Stimulated activated naive CD4-positive, alpha-beta T cell treated with Interleukin-2 at 50 U/mL for 16 hours (primary cell): ENCODE data around the gene SLC26A3.
"Not testable (repeated sequence)": the region's sequence is repeated elsewhere in the genome, so short reads cannot be mapped to it uniquely, and the experiment has no call there.

Source experiments
- DNase-seq: peaks from one replicate; lab custom pipeline; 2025; lab: John Stamatoyannopoulos, UW

SLC26A3 gene

DNA sequence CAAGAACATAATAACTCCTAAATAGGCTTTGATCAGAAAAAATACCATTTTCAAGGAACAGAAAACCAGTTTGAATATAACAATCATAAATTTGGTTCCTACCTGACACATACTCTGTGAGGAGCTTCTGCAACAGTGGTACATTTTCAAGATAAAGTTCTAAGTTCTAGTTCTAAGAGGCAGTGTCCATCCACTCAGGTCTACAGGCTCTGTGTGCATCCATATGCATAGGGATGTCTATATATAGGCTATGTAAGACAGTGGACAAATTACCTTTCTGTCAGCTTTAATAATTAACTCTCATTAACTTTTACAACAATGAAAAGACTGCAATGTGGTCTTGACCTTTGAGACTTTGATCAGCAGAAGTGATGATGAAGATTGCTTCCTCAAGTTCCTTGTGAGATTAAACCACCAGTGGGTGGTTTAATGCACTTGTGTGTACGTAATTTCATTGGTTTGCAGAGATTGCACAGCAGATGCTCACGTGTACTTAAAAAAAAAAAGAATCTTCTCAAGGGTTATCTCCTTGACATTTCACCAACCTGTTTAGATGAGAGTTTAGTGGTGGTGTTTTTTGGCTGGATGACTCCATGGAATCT, at the start of gene SLC26A3:
TSS of gene SLC26A3 (minus strand) at position 215 of the 602 bp plus-strand sequence. CDS start 8,714 bp downstream, outside the sequence.
- no peak for DNase-seq

DNA sequence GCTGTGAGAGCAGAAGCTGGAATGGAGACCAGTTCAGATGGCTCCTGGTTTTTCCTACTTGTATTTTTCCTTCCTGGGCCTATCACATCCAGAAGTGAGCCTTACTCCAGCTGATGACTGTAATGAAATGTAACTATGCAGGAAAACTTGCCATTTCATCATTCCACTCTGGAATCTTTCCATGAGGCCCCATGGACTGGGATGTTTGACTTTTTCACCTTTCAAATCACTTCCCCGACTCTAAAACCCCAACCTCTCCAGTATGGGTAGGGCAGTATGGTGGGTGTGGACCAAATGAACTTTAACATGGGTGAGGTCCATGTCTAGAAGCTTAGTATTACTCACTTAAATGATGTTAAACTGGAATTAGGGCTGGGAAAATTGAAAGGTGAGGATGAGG, 47.6 kb upstream of the SLC26A3 start:
- DNase-seq, result no peak

DNA sequence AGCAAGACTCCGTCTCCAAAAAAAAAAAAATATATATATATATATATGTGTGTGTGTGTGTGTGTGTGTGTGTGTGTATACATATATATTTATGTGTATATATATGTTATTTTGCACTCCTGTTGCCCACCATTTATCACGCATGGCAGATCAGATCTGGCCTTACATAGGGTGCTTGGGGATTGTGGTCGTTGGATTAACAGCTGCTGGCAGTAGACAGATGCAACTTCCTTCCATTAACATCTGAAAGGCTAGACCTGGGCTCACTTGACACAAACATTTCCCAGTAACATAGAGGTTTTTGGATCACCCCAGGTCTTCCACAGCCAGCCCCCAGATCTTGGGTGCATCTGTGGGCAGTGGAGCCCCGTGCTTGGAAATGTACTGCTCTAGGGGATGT, 47.2 kb upstream of the SLC26A3 start:
- no peak for DNase-seq

DNA sequence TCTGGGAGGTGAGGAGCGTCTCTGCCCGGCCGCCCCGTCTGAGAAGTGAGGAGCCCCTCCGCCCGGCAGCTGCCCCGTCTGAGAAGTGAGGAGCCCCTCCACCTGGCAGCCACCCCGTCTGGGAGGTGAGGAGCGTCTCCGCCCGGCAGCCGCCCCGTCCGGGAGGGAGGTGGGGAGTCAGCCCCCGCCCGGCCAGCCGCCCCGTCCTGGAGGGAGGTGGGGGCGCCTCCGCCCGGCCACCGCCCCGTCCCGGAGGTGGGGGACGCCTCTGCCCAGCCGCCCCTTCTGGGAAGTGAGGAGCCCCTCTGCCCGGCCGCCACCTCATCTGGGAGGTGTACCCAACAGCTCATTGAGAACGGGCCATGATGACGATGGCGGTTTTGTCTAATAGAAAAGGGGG, 45.2 kb upstream of the SLC26A3 start:
- not testable (repeated sequence) for DNase-seq

DNA sequence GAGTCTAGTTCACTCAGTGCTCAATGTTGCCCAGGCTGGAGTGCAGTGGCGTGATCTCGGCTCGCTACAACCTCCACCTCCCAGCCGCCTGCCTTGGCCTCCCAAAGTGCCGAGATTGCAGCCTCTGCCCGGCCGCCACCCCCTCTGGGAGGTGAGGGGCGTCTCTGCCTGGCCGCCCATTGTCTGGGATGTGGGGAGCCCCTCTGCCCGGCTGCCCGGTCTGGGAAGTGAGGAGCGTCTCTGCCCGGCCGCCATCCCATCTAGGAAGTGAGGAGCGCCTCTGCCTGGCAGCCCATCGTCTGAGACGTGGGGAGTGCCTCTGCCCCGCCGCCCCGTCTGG, 44.8 kb upstream of the SLC26A3 start:
- DNase-seq, result not testable (repeated sequence)

DNA sequence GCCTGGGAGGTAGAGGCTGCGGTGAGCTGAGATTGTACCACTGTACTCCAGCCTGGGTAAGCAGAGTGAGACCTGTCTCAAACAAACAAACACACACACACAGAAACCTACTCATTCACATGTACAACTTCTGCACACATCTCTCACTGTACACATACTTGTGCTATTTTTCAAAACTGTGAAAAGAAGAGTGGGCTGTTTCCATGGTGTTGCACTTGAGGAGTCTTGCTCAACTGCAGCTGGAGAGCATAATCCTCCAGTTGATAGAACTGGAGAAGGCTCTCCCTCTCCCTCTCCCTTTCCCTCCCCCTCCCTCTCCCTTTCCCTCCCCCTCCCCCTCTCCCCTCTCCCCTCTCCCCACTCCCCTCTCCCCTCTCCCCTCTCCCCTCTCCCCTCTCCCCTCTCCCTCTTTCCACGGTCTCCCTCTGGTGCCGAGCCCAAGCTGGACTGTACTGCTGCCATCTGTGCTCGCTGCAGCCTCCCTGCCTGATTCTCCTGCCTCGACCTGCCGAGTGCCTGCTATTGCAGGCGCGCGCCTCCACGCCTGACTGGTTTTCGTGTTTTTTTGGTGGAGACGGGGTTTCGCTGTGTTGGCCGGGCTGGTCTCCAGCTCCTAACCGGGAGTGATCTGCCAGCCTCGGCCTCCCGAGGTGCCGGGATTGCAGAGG, 44.3 kb upstream of the SLC26A3 start:
- no peak for DNase-seq

DNA sequence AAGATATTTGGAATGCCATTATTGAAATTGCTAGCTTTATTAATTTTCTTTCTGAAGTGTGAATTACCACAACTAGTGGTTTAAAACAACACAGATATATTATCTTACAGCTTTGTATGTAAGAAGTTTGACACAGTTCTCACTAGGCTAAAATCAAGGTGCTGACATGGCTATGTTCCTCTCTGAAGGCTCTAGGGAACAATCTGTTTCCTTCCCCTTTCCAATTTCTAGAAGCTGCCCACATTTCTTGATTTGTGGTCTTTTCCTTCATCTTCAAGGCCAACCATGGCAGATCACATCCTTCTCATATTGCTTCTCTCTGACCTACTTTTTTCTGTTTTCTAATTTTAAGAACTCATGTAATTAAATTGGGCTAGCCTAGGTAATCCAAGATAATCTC, 43.3 kb upstream of the SLC26A3 start:
- no peak for DNase-seq

DNA sequence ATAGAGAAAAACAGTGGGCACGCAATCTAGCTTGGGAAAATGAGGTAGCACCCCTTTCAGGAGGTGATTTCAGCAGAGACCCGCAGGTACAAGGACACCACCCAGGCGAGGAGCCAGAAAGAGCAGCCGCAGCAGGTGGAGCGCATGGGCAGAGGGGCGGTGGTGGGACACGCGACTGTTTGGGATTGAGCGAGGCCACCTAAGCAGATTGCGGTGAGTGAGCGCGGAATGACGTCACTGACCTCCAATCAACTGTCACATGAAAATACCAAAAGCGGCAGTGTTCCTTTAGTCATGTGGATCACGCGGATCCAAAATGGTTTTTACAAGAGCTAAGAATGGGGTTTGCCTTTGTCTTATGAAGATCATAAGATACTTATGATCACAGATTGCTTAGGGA, 40.2 kb upstream of the SLC26A3 start:
- no peak for DNase-seq

DNA sequence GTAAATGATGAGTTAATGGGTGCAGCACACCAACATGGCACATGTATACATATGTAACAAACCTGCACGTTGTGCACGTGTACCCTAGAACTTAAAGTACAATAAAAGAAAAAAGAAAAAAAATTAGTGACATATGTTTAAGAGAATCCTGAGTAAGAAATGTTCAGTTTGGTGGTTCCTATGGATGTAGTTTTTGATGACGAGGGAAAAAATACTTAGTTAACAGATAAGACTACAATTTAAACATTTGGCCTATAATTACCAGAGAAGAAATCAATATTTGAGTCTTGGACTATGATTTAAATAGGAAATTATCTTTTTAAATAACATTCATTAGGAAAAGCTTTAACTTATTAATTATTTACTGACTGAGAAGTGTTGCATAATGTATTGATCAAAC, 39.2 kb upstream of the SLC26A3 start:
- no peak for DNase-seq

DNA sequence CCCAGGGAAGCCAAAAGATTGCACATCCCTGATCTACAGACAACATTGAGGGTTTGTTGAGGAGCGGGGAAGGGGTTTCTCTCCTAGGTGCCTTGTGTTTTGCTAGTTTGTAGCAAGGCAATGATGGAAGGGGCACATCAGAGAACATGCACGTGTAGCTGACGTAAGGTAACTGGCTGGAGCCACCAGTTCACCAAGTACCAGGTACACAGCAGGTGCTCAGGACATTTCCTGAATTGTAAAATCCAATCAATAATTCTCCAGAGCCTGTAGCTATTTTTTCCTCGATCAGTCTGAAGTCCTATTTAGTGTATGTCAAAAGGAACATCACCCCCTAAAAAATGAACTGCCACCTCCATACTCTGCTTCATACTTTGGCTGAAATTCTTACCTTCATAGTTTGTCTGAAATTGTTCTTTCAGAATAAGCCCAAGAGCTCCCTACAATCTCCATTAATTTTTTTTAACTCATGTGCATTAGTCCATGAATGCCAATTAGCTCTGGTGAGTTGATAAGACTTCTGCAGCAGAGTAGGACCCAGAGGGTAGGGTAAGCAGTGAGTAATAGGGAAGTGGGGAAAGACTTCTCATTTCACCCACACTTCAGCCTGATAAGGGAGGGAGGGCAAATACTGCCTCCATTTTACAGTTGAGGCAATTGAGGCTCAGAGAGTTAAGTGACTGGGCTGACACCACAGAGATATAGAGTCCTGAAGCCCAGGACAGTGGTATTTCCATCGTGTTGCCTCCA, 36.0 kb upstream of the SLC26A3 start:
- no peak for DNase-seq

DNA sequence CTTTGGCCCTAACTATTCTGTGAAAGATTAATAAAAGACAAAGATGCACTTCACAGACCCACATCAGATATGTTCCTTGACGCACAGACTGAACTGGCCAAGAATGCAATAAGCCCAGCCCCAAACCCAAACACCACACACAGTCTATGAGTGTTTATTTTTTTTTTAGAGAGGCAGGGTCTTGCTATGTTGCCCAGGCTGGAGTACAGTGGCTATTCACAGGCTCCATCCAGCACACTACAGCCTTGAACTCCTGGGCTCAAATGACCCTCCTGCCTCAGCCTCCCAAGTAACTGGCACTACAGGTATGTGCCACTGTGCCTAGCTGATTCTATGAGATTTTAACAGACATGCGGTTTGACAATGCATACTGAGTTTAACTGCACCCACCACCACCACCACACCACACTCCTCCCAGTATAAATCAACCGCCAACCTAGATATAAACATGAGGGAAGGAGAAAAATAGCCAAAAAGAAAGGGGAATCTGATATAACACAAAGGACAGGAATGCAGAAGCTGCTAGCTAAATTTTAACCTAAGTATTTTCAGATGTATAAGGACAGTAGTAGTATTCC, 35.1 kb upstream of the SLC26A3 start:
- DNase-seq, result no peak

DNA sequence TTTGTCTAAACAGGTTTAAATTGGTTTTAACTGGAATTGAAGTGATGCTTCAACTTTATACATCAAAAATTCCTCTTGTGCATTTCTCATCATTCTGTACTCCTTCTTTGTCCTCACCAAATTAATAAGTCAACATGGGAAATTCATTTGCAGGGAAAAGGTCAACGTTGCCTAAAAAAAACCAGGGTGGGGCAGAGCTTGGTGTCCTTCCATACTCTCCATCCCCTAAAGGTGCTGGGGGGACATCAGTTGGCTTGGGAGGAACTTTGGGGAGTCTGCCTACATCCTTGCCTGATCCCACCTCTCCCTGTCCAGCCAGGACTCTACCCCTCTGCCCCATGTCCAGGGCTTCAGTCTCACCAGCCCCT, 34.1 kb upstream of the SLC26A3 start:
- DNase-seq, result no peak

DNA sequence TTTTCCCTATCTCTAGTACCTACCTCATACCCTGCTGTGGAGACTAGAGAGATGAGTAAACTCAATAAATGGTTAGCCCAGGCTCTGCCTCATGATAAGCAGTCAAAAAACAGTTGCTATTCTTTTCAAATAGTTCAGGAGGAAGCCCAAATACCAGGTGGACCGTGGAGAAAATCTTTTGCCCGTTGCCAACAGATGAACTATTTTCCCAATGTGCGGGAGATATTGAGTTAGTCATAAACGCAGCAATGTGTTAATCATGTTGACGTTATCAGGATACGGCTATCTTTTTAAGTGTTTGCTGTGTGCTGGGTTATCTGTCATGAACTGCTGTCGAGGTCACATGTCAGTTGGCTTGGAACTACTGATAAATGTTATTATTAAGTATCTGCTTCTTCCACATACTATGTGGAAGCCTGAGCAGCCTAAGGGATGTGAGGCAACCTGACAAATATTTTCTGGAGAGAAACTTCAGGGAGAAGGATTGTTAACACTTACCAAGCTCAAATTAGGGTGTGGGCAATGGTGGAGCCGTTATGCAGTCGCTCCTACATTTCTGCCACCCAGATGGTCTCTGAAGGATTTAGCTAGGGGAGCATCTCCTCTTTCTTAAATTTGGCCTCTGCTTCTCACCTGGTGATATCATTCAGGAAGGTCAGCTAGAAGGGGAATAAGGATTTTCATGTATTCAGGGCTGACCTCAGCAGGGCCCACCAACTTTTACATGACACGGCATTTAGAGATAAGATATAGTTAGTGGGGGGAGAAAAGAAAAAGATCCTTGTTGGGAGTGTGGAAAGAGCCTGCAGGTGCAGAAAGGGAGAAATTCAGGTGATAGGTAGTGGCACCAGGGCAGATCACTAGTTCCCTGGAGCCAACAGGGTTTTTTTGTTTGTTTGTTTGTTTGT, 33.5 kb upstream of the SLC26A3 start:
- DNase-seq, result no peak

DNA sequence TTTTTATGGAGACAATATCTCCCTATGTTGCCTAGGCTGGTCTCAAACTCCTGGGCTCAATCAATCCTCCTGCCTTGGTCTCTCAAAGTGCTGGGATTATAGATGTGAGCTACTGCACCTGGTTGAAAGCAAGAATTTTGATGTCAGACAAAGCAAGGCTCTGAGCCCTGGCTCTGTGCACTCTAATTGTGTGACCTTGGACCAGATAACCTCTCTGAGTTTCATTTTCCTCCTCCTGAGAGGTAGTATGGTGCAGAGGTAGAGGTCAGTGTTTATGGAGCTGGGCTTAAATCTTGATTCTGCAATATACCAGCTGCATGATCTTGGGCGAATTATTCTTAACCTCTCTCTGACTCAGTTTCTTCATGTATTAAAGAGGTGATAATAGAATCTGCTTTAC, 31.4 kb upstream of the SLC26A3 start:
- DNase-seq, result no peak

DNA sequence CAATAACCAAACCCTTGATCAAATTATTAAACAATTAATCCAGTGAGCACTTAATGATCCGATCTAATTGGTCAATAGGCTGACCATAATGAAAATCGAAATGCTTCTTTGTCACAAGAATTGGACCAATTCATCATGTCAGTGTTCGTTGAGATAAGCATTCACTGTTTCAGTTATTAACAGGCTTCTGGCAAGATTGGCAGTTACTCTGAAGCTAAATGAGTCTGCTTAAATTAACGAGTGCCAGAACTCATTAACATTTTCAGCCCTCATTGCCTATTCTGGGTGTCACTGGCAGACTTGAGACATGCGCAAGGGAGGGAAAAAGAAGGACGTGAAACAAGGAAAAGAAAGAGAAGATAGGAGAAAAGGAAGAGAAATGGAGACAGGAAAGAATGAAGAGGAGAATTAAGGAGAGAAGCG, 30.7 kb upstream of the SLC26A3 start:
- DNase-seq, result no peak

DNA sequence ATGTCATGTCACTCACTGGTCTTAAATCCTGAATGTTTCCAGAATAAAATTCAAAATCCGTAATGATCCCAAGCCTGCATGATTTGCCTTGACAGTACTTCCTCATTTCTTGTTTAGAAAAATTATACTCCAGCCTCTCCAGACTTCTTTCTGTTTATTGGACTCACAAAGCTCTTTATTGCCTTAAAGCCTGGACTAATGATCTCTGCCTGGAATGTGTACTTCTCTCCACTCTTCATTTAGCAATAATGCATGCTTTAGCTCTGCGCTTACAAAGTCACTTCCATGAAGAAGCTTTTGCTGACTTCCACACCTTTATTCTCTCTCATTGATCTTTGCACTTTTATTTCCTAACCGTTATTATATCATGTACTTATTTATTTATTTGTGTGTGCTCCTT, 27.4 kb upstream of the SLC26A3 start:
- no peak for DNase-seq

DNA sequence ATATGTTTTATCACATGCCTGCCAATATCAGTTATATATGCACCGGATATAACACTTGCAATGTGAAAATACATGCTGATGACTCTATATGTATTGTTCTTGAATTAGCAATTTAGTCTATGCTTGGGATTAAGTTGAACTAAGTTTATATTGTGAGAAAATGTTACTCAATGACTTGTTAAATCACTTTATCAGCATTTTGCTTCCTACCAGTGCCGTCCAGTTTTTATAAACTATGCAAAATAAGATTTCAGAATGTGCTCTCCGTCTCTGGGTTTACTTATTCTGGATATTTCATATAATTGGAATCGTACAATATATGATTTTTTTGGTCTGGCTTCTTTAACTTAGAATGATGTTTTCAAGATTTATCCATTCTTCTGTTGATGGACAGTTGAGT, 25.5 kb upstream of the SLC26A3 start:
- no peak for DNase-seq

DNA sequence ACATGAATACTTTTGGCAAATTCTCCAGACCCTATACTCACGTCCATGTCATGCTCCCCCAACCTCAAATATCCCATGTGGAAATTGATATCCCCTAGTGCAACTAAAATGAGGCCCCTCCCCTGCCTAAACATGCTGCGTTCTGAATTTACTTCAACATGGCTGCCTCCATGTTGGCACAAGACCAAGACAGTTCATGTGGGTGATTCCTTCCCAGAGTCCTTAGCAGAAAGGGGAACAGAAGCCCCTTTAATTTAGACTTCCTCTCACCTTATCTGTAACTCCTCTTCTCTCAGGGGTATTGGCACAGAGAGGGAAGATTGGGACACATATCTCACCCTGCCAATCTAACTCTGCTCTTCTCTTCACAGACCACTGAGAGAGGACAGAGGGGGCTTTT, 24.5 kb upstream of the SLC26A3 start:
- no peak for DNase-seq

DNA sequence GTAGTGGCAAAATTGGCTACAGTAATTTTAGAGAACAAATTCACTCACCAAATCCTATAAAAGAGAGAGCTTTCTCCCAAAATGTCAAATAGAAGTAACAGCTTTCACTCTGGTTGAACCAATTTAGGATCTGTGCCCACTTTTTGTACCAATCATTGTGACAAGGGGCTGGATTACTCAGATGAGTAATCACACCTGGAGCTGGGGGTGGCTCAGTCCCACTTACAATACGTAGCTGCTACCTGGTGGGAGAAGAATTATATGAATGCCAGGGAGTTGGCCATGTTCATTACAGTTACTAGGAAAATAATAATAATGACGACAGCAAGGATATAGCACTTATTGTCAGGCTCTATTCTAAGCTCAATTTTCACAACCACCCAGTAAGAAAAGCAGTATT, 23.4 kb upstream of the SLC26A3 start:
- DNase-seq, result no peak

DNA sequence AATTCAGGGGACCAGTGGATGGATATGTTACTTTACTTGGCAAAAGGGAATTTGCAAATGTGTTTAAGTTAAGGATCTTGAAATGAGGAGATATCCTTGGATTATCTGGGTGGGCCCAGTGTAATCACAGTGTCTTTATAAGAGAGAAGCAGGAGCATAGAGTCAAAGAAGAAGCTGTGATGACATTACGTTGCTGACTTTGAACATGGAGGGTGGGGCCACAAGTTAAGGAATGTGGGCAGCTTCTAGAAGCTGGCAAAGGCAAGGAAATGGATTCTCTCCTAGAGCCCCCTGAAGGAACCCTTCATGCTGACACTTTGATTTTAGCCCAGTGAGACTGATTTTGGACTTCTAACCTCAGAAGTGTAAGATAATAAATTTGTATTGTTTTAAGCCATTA, 21.8 kb upstream of the SLC26A3 start:
- no peak for DNase-seq

DNA sequence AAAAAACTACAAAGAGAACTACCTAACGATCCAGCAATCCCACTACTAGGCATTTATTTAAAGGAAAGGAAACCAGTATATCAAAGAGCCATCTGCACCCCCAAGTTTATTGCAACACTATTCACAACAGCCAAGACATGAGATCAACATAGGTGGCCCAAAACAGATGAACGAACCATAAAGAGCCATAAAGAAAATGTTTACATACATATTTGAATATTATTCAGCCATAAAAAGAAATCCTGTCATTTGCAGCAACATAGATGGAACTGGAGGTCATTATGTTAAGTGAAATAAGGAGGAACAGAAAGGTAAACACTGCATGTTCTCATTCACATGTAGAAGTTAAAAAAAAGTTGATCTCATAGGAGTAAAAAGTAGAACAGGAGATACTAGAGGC, 15.6 kb upstream of the SLC26A3 start:
- DNase-seq, result no peak

DNA sequence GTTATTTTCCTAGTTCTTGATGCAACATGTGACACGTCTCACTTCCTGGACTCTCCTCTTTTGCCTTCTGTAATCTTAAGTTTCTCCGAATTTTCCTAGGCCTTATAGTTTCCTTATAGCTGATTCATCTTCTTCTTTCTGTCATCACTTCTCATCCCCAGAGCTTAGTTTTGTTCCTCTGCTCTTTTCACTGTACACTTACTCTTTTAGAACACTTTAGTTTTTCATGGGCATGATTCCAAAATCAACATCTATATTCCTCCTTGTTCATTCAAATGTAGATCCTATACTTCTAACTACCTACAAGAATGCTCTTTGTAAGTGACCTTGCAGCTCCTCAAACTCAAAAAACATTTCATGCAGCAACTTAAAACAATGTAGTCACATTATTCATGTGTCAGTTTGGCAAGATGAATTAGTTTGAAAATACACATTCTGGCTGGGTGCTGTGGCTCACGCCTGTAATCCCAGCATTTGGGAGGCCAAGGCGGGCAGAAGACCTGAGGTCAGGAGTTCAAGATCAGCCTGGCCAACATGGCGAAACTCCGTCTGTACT, 13.1 kb upstream of the SLC26A3 start:
- DNase-seq, result no peak
